ENCODE measurements around the gene DDX25. TPM values are rescaled to one million over a fixed set of nuclear protein-coding genes. Genes with fewer than 3 reads are reported as not detected.
"Not testable (repeated sequence)": the region's sequence is repeated elsewhere in the genome, so short reads cannot be mapped to it uniquely, and the experiment has no call there.

The DDX25 gene
- total RNA-seq, 2 donors from 2014 or later: not detected

GRCh38 chr11:125902277-125902926, 1.9 kb upstream of the DDX25 start:
- no peak for DNase-seq (ENCODE audit: low spot score)
- intact Hi-C loops (cut with DNase I): no loop called here

GRCh38 chr11:125902927-125903710, 1.2 kb upstream of the DDX25 start, which contains the start of gene PUS3:
Gene PUS3, minus strand, starts transcription at chr11:125903206. Its CDS starts 6,922 bp downstream, at chr11:125896284.
- intact Hi-C loops (cut with DNase I): no loop called here
- peak; percentile 98 for DNase-seq (ENCODE audit: low spot score)

GRCh38 chr11:125904678-125905077, 370 bp downstream of the DDX25 start:
- intact Hi-C loops (cut with DNase I): no loop called here
- DNase-seq (ENCODE audit: low spot score): no peak

GRCh38 chr11:125910226-125910849, 6.0 kb downstream of the DDX25 start:
- no peak for DNase-seq (ENCODE audit: low spot score)
- intact Hi-C loops (cut with DNase I): no loop called here

GRCh38 chr11:125914601-125915000, 10.3 kb downstream of the DDX25 start:
- intact Hi-C loops (cut with DNase I); DNase-seq (ENCODE audit: low spot score): not testable (repeated sequence)

GRCh38 chr11:125916683-125917347, 12.5 kb downstream of the DDX25 start:
- no peak for DNase-seq (ENCODE audit: low spot score)
- intact Hi-C loops (cut with DNase I): no loop called here

- intact Hi-C loops (cut with DNase I): no loop called here
- no peak for DNase-seq (ENCODE audit: low spot score)
Measured at GRCh38 chr11:125918140-125918840, 14.0 kb downstream of the DDX25 start.

- intact Hi-C loops (cut with DNase I): loop anchor here in 1 of 2 donors (5.0 kb wide), 1 partner anchor 141 kb away; the partner anchor contains the start of gene CDON
- no peak for DNase-seq (ENCODE audit: low spot score)
Measured at GRCh38 chr11:125921042-125921441, 16.7 kb downstream of the DDX25 start.

- intact Hi-C loops (cut with DNase I): loop anchor here (2.0 to 5.0 kb wide), 3 partner anchors 140 to 271 kb away; partner anchors contain the start of gene CDON (in 1 of the 2)
- no peak for DNase-seq (ENCODE audit: low spot score)
Measured at GRCh38 chr11:125922156-125922555, 17.8 kb downstream of the DDX25 start.

GRCh38 chr11:125923012-125923579, 18.8 kb downstream of the DDX25 start:
- intact Hi-C loops (cut with DNase I): loop anchor here (2.0 to 5.0 kb wide), 3 partner anchors 139 to 270 kb away; partner anchors contain the start of gene CDON (in 1 of the 2)
- DNase-seq (ENCODE audit: low spot score): peak; percentile 79

- intact Hi-C loops (cut with DNase I): loop anchor here (2.0 to 5.0 kb wide), 3 partner anchors 139 to 269 kb away; partner anchors contain the start of gene CDON (in 1 of the 2)
- no peak for DNase-seq (ENCODE audit: low spot score)
Measured at GRCh38 chr11:125923633-125924032, 19.3 kb downstream of the DDX25 start.

- intact Hi-C loops (cut with DNase I): loop anchor here (1.0 to 5.0 kb wide), 2 partner anchors 138 to 269 kb away; partner anchors contain the start of gene CDON (in 1 of the 2)
- DNase-seq (ENCODE audit: low spot score): no peak
Measured at GRCh38 chr11:125924384-125925007, 20.2 kb downstream of the DDX25 start.

GRCh38 chr11:125925247-125925740, 21.0 kb downstream of the DDX25 start:
- DNase-seq (ENCODE audit: low spot score): no peak
- intact Hi-C loops (cut with DNase I): loop anchor here in 1 of 2 donors (1.0 kb wide), 1 partner anchor 268 kb away; no protein-coding TSS in a partner anchor

GRCh38 chr11:125925804-125926203, 21.5 kb downstream of the DDX25 start:
- DNase-seq (ENCODE audit: low spot score): no peak
- intact Hi-C loops (cut with DNase I): loop anchor here in 1 of 2 donors (1.0 kb wide), 1 partner anchor 267 kb away; no protein-coding TSS in a partner anchor

- intact Hi-C loops (cut with DNase I): no loop called here
- DNase-seq (ENCODE audit: low spot score): no peak
Measured at GRCh38 chr11:125926682-125927081, 22.4 kb downstream of the DDX25 start.

GRCh38 chr11:125929445-125930075, 25.3 kb downstream of the DDX25 start:
- intact Hi-C loops (cut with DNase I): no loop called here
- DNase-seq (ENCODE audit: low spot score): peak; percentile 73

GRCh38 chr11:125930076-125930450, 25.8 kb downstream of the DDX25 start:
- intact Hi-C loops (cut with DNase I): no loop called here
- no peak for DNase-seq (ENCODE audit: low spot score)

Measured in posterior vena cava (tissue), 2 donors.